ENCODE data around the gene BMF. TPM values are rescaled to one million over a fixed set of nuclear protein-coding genes. Genes with fewer than 3 reads are reported as not detected.
"Not testable (repeated sequence)": the region's sequence is repeated elsewhere in the genome, so short reads cannot be mapped to it uniquely, and the experiment has no call there.

The BMF gene
- polyA plus RNA-seq, 12 donors, result 8.9 to 19.7 (median 11.9) TPM; not detected in 1

DNA sequence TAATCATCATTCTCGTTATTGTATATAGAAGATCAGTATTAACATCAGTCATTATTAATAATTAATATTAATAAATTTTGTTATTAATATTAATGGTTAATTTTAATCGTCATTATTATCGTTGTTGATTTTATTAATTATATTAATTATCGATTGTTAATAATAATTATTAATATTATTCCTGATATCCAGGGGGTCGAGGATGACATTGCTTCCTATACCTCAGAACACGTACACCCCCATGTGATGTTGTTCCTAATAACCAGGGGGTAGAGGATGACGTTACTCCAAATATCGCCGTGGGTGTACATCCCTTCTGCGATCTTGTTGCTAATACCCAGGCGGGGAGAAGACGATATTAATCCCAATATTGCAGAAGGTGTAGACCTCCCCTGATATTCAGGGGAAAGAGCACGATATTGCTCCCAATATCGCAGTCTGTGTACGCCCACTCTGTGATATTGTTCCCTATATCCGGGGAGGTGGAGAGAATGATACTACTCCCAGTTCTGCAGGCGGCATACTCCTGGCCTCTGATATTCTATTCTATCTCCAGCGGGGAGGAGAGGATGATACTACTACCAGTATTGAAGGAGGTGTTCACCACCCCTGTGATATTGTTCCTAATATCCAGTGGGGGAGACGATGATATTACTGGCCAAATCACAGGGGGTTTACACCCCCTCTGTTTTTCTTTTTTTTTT is 22.3 kb upstream of the BMF start:
- DNase-seq, result no peak

DNA sequence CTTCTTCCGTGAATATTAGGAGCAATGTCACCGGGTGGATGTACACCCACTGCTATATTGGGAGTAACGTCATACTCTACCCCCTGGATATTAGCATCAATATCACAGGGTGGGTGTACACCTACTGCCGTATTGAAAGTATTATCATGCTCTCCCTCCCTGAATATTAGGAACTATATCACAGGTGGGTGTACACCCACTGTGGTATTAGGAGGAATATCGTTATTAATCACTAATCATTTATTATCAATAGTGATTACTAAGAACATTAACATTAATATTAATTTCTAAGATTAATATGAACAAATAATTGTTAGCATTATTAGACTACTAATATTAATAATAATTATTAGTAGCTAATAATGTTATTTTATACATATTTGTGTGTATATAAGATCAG is 21.4 kb upstream of the BMF start:
- no peak for DNase-seq

DNA sequence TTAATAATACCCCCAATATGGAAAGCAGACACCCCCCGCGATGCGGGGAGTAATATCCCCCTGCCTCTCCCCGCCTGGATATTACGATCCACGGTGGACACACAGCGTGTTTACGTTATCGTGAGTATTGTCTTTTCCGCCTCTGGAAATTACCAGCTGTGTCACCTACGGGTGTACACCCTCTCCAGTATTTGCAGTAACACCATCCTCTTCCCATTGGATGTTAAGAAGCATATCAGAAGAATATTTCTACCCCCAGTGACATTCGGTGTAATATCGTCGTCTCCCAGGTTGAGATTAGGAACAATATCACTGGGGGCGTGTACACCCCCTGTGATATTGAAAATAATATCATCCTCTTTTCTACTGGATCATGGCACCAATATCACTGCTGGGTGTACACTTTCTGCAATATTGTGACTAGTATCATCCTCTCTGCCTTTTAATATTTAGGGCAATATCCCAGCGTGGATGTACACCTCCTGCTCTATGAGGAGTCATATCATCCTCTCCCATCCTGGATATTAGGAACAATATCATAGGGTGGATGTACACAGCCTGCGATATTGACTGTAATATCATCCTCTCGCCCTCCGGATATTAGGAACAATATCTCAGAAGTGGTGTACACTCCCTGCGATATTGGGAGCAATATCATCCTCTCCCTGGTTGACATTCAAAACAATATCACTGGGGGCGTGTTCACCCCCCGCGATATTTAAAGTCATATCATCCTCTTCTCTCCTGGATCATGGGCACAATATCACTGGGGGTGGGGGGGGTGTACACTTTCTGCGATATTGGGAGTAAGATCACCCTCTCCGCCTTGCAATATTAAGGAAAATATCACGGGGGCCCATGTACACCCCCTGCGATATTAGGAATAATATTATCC is 20.3 kb upstream of the BMF start:
- DNase-seq, result no peak

DNA sequence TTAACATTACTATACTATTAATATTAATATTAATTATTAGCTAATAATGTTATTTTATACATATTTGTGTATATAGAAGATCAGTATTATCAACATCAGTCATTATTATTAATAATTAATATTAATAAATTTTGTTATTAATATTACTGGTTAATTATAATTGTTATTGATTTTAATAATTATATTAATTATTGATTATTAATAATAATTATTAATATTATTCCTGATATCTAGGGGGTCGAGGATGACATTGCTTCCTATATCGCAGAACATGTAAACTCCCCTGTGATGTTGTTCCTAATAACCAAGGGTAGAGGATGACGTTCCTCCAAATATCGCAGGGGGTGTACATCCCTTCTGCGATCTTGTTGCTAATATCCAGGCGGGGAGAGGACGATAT is 17.3 kb upstream of the BMF start:
- no peak for DNase-seq

DNA sequence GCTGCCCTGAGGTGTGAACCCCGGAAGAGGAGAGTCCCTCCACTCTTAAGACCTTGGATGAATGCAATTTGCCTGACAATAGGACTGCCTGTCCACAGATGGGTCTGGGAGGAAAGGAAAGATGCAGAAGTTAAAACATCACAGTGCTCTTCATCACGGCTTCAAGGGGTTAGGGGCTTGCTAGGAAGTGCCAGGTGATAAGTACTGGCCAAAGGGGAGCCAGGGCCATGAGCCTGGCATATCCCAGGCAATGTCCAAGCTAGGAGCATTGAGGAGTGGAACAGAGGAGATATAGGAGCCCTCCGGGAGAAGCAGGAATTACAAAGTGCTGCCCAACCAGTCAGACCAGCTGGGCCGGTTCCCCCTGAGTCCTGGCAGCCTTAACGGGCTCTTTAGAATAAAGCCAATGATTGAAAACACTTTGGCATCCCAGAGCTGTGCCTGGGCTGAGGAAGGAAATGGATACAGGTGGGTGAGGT is 16.2 kb upstream of the BMF start:
- not testable (repeated sequence) for DNase-seq

DNA sequence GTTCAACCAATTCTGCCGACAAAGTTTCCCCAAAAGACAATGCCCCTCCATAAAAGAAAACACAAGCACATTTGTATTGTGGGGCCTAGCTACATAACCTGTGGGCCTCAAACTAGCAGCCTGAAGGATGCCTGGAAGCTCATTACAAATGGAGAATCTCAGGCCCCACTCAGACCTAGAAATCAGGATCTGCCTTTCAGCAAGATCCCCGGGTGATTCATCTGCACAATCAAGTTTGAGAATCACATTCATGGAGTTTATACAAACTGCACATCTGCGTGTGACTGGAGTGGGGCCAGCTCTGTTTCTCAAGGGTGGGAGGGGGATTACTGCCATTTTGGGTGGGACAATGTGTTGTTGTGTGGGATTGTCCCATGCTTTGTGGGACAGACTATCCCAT is 15.7 kb upstream of the BMF start:
- DNase-seq, result not testable (repeated sequence)

DNA sequence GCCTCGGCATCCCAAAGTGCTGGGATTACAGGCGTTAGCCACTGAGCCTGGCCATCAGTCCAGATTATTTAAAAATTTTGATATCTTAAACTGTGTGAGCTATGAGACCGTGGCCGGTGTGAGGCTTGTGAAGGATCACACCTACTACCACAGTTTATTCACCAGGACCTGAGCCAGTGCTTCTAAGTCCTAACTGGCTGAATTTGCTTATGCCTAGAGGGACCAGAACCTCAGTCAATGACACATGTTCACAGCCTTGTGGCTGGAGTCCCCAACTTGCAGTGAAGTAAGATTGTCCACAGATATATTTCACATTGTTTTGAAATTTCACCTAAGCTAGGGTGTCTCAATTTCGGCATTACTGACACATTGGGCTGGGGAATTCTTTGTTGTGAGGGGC is 15.2 kb upstream of the BMF start:
- not testable (repeated sequence) for DNase-seq

DNA sequence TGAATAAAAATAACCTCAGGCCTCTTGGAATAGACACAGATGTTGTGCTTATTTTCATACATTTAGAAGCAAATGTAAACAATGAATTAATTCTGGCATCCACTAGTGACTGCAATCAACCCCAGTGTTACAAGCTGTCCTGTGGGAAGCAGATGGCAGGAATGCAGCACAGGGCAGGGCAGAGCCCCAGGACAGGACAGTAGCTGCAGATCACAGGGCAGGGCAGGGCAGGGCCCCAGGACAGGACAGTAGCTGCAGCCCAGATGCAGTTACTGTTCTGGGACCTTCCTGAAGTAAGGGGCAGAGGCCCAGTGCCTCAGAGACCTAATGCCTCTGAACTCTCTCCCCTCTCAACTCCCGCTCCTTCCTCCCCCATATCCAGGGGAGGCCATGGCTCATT is 14.3 kb upstream of the BMF start:
- DNase-seq, result not testable (repeated sequence)

DNA sequence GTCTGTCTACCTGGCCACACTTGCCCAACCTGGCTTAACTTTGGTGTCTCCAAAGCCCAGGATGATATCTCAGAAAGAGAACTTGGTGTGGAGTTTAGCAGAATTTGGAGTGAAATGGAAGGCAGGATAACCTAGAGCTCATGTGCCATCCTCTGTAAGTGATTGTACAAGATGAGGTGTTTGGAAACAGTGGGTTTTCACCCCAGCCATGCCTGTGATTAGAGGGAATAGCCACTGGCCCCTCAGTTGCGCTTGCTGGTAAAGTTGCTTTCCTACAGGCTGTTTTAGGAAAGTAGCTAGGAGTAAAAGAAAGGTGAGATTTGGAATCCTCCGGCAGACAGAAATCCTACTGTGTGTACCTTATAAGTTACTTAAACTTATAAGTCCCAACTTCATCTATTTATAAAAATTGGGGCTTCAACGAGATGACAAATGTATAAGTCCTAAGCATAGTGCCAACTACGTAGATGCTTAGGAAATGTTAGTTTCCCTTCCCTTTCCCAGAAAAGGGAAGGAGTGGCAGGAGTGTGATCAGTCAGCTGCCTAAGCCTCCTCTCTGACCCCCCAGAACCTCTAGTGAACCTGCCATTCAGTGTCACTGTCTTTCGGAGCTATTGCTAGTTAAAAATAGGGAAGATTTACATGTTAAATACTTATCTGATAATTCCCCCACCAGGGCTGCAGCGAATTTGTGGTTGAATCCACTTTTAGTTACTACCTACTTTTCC is 13.4 kb upstream of the BMF start:
- DNase-seq, result no peak

DNA sequence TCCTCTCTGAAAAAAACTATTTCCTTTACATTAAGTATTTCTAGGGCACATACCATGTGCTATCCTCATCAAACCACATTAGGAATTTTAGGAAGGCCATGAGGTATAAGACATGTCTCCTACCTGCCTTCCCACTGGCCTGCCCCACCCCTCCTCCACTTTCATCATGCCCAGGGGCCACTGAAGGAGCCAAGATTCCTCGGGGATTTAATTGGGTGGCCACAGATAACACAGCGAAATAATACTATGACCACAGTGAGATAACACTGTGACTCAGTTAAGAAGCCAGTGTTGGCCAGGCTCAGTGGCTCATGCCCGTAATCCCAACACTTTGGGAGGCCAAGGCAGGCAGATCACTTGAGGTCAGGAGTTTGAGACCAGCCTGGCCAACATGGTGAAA is 9.8 kb upstream of the BMF start:
- DNase-seq, result no peak

DNA sequence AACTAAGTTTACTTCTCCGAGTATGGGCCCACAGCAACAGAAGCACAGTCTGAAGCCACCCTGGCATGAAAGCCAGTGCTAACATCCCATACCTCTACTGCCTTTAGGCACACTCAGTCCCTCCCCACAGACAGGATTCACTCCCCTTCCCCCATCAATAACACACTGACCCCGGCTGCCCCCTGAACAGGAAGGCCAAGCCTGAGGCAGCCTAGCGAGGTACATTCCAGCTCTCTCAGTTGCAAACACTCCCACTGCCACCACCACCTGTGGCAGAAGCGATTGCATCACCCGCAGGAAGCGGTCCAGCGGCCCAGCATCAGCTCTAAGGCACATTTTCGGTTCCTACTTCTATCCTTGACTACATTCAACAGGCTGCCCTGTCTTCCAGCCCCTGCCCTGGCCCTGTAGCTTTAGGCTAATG is 7.0 kb upstream of the BMF start:
- no peak for DNase-seq

DNA sequence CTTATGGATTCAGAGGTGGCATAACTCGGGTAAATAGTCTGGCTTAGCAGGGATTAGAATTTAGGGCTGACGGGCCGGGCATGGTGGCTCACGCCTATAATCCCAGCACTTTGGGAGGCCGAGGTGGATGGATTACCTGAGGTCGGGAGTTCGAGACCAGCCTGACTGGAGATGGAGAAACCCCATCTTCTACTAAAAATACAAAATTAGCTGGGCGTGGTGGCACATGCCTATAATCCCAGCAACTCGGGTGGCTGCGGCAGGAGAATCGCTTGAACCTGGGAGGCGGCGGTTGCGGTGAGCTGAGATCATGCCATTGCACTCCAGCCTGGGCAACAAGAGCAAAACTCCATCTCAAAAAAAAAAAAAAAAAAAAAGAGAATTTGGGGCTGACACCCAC is 6.4 kb upstream of the BMF start:
- not testable (repeated sequence) for DNase-seq

DNA sequence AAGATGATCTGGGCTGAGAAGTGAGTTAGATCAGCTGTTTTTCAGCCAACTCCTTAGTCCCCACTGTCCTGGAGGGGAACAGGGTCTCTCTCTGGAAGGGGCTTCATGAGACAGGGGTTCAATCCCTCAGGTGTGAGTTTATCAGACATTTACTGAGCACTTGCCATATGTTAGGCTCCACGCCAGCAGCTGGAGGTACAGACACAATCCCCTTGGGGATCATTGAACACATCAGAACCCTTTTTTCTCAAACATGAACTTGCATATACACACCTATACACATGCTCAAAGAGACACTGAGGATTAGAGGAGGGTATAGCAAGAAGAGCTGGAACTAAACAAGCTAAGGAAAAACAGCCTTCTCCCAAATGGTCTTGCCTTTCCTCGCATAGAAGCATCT is 5.5 kb upstream of the BMF start:
- DNase-seq, result no peak

DNA sequence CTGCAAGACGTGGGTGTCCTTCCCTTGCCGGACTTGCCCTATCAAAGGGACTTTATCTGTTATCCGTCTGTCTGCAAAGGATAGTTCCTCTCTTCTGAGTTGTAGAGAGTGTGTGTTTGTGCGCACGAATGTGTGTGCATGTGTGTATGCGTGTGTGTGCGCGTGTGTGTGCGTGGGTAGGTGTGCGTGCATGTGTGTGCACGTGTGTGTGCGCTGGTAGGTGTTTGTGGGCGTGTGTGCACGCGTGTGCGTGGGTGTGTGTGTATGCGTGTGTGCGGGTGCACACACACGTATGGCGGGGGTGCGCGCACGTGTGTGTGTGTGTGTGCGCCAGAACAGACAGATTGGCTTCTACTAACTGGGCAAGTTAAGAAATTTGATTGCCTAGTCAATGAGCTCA is 4.1 kb upstream of the BMF start:
- DNase-seq, result no peak

DNA sequence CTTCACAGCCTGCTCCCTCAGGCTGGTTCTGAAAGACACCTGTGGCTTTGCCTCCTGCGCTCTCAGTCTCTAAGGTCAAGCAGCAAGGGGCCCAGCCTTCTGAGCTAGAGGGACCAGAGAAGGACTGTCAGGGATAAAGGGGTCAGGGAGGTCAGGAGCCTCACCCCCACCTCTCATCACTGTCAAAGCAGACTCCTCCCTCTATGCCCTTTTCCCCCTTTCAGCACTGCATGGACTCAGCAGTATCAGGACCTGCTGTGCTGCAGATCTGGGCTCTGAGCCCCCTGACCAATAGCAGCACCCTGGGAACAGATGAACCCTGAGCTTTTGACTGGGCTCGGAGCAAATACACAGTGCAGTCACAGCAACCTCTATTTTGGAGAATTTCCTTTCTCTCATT is 3.2 kb upstream of the BMF start:
- DNase-seq, result no peak

DNA sequence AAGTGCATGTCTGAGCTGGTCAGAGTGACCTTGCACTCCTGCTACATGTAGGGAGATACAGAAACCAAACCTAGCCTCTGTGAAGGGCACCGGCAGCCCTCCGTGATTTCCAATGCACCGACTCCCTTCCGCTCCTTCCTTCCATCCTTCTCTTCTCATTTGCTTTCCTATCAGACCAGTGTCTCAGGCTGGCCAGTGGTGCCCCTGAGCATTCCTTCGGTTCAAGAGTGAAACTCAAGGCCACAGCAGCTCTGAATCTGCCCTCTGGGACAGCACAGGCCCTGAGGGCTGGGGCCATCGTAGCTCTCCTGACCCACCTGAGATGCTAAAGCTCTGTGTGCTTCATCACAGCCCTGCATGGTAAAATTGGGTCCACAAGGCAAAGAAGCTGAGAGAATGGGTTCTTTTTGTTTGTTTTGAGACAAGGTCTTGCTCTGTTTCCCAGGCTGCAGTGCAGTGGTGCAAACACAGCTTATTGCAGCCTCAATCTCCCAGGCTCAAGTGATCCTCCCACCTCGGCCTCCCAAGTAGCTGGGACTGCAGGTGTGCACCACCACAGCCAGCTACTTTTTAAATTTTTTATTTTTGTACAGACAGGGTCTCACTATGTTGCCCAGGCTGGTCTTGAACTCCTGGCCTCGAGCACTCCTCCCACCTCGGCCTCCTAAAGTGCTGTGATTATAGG is 2.3 kb upstream of the BMF start:
- DNase-seq, result no peak

DNA sequence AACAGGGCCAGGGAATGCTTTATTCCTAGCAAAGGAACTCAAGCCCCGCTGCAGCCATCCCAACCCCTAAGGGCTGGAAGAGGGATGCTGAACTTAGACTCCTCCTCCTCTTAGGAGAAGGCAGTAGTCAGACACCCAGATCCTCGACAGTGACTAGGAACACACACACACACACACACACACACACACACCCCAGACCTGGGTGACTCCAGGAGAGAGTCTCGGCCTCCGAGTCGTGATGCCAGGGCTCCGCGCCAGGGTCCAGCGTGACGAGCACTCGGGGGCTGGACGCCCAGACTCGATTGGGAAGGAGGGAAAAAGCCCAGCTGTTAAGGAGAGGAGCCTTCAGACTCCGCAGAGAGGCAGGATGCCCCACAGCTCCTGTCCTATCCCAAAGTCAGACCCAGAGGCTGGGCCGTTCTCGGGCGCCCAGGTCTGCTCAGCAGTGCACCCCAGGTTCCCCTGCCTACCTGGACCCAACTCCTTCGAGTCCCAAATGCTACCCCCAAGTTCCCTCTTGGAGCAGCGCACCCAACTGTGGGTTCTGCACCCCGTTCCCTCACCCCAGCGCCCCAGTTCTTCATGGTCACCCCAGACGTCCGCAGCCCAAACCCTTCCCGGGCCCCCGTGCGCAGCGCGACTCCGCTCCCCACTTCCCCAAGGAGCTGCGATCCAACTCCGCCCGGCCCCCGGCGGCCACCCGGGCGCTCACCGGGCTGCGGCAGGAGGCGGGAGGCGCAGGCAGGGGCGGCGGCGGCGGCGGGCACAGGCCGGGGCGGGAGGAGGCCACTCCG is 421 bp downstream of the BMF start:
- DNase-seq, result peak; percentile 84

DNA sequence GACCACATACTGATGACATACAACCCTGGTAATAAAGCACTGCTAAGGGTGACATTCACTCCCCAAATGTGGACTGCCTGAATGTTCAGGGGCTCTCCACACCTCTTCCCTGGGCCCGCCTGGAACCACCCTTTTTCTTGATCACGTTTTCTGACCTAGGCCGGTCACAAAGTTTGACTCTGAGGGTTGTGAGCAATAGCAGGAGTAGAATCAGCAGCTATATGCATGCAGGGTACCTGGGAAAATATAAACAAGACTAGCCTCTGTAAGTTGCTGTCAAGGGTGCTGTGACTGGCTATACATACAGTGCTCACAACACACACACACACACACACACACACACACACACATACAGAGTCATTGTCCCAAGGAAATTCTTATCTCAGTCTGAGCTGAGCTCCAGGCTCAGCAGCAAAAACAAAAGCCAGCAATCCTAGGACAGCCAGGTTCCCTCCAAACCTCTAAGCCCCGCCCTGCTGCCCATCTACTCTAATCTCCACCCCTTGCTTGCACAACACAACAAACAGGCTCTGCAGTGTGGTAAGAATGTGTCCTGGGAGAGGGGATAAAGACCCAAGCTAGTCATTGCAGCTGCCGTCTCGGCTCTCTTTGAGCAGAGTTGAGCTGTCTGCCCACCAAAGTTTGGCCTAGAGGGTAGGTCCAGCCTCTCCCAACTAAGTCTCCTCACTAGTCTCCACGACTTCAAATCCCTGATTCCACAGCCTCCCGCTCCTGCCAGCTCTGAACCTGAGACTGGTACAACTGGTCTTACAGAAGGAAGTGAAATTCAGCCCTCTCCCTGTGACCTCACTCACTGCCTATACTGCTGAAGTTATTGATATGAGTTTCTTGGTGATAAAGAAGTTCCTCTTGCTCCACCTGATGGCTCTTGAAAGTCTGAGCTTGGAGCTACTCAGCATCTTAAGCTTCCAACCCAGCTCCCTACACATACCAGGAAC is 2.2 kb downstream of the BMF start:
- no peak for DNase-seq

DNA sequence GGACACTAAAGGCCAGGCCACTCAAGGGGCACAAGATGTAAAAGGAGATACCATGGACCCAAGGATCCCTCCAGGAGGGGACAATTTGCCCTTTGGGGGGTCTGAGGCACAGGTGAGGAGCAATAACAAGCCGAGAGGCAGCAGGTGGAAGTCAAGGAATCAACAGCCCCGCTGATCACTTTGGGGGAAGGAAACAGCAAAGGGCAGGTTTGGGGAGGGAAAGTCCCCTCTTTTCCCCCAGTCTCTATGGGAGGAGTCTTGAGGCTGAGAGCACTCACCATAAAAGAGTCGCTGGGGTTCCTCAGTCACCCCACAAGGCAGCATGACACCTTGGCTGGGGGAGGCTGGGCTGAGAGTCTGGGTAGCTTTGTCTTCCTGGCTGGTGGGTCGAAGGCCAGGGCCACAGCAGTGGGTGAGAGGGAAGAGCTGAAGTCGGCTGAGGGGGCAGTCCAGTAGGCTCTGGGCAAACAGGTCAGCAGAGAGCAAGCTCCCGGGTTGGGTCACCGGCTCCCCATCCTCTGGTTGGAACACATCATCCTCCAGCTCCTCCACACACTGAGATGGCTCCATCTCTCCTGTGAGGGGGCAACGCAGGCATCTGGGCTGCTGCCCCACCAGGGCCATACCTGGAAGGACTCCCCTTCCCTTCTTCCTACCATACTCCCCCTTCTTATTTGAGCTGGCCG is 3.0 kb downstream of the BMF start:
- DNase-seq, result no peak

All from muscle of arm (tissue), 12 donors.